ENCODE data around the gene ABLIM3. TPM values are rescaled to one million over a fixed set of nuclear protein-coding genes. Genes with fewer than 3 reads are reported as not detected.

Gene ABLIM3
- total RNA-seq, 1 donor = 32.8 TPM

- no peak overlapping the region for H3K4me3 ChIP-seq (ENCODE audit: low read depth, low read length)
- no peak for TF ChIP-seq CTCF (IDR thresholded peaks at IDR 0.05; ENCODE audit: insufficient read depth, low read depth, low read length)
- DNase-seq (ENCODE audit: low read depth) = no peak
Observed at GRCh38 chr5:149297340-149298025, 156.2 kb downstream of the ABLIM3 start.

GRCh38 chr5:149298163-149298562 is 156.9 kb downstream of the ABLIM3 start:
- H3K4me3 ChIP-seq (ENCODE audit: low read depth, low read length) = no peak overlapping the region
- DNase-seq (ENCODE audit: low read depth) = no peak
- TF ChIP-seq CTCF (IDR thresholded peaks at IDR 0.05; ENCODE audit: insufficient read depth, low read depth, low read length) = no peak

GRCh38 chr5:149298842-149299404 is 157.6 kb downstream of the ABLIM3 start:
- no peak for DNase-seq (ENCODE audit: low read depth)

GRCh38 chr5:149299451-149300054 is 158.3 kb downstream of the ABLIM3 start:
- no peak for DNase-seq (ENCODE audit: low read depth)
- no peak for TF ChIP-seq CTCF (IDR thresholded peaks at IDR 0.05; ENCODE audit: insufficient read depth, low read depth, low read length)
- H3K4me3 ChIP-seq (ENCODE audit: low read depth, low read length) = no peak overlapping the region

More at GRCh38 chr5:149298842-149299404, 157.6 kb downstream of the ABLIM3 start:
- H3K4me3 ChIP-seq (ENCODE audit: low read depth, low read length) = no peak overlapping the region
- no peak for TF ChIP-seq CTCF (IDR thresholded peaks at IDR 0.05; ENCODE audit: insufficient read depth, low read depth, low read length)

GRCh38 chr5:149300441-149300840 is 159.1 kb downstream of the ABLIM3 start:
- TF ChIP-seq CTCF (IDR thresholded peaks at IDR 0.05; ENCODE audit: insufficient read depth, low read depth, low read length) = no peak
- no peak overlapping the region for H3K4me3 ChIP-seq (ENCODE audit: low read depth, low read length)
- DNase-seq (ENCODE audit: low read depth) = no peak

GRCh38 chr5:149301049-149301743 is 159.9 kb downstream of the ABLIM3 start:
- TF ChIP-seq CTCF (IDR thresholded peaks at IDR 0.05; ENCODE audit: insufficient read depth, low read depth, low read length) = no peak
- no peak for DNase-seq (ENCODE audit: low read depth)
- H3K4me3 ChIP-seq (ENCODE audit: low read depth, low read length) = no peak overlapping the region

Data from fibroblast of villous mesenchyme (primary cell).